Measurements from ENCODE around the gene KHDRBS1. TPM values are rescaled to one million over a fixed set of nuclear protein-coding genes. Genes with fewer than 3 reads are reported as not detected.
A peak's percentile ranks its signal among the peaks of the same experiment; 100 is the strongest.
"Not testable (repeated sequence)": the region's sequence is repeated elsewhere in the genome, so short reads cannot be mapped to it uniquely, and the experiment has no call there.

Gene KHDRBS1
- polyA plus RNA-seq, 10 donors, result 120 to 169 (median 138) TPM

GRCh38 chr1:32005522-32005921 is 8.1 kb upstream of the KHDRBS1 start:
- DNase-seq, result no peak

GRCh38 chr1:32007591-32007940 is 6.1 kb upstream of the KHDRBS1 start:
- no peak for DNase-seq

GRCh38 chr1:32010246-32010645 is 3.4 kb upstream of the KHDRBS1 start:
- DNase-seq, result no peak

- no peak for DNase-seq
These were observed 821 bp upstream of the KHDRBS1 start for GRCh38 chr1:32012709-32013385.

- peak; percentile 50 to 88 (median 63) for DNase-seq
These were observed 705 bp downstream of the KHDRBS1 start for GRCh38 chr1:32014199-32014947.

- DNase-seq, result no peak
These were observed 1.2 kb downstream of the KHDRBS1 start for GRCh38 chr1:32014948-32015273.

GRCh38 chr1:32020339-32020738 is 6.7 kb downstream of the KHDRBS1 start:
- DNase-seq, result no peak

- not testable (repeated sequence) for DNase-seq
These were observed 7.9 kb downstream of the KHDRBS1 start for GRCh38 chr1:32021574-32022018.

GRCh38 chr1:32023351-32023750 is 9.7 kb downstream of the KHDRBS1 start:
- DNase-seq, result no peak

GRCh38 chr1:32025515-32025914 is 11.8 kb downstream of the KHDRBS1 start:
- no peak for DNase-seq

GRCh38 chr1:32028746-32029145 is 15.1 kb downstream of the KHDRBS1 start:
- DNase-seq, result no peak

- peak in 1 of 3 donors; percentile 51 for DNase-seq
These were observed 18.1 kb downstream of the KHDRBS1 start for GRCh38 chr1:32031578-32032274.

GRCh38 chr1:32032275-32032615 is 18.6 kb downstream of the KHDRBS1 start:
- no peak for DNase-seq

- DNase-seq, result no peak
These were observed 21.5 kb downstream of the KHDRBS1 start for GRCh38 chr1:32035119-32035518.

- no peak for DNase-seq
These were observed 27.0 kb downstream of the KHDRBS1 start for GRCh38 chr1:32040711-32041110.

GRCh38 chr1:32042330-32042729 is 28.7 kb downstream of the KHDRBS1 start:
- no peak for DNase-seq

GRCh38 chr1:32044234-32044633 is 30.6 kb downstream of the KHDRBS1 start:
- DNase-seq, result no peak

GRCh38 chr1:32045772-32046171 is 32.1 kb downstream of the KHDRBS1 start:
- DNase-seq, result no peak

GRCh38 chr1:32047701-32048100 is 34.0 kb downstream of the KHDRBS1 start:
- DNase-seq, result peak in 1 of 3 donors; percentile 40

GRCh38 chr1:32048440-32048839 is 34.8 kb downstream of the KHDRBS1 start:
- no peak for DNase-seq

GRCh38 chr1:32051706-32052105 is 38.0 kb downstream of the KHDRBS1 start:
- DNase-seq, result no peak

- DNase-seq, result no peak
These were observed 39.2 kb downstream of the KHDRBS1 start for GRCh38 chr1:32052887-32053286.

- peak in 1 of 3 donors; percentile 53 for DNase-seq
These were observed 41.7 kb downstream of the KHDRBS1 start for GRCh38 chr1:32055416-32055815.
